DMS114 treated with DMSO at 0.1 percent for 48 hours (cell line): ENCODE data around the gene EPDR1.

Experiments used
- DNase-seq: peaks from one replicate; lab custom pipeline; 2025; ENCODE audit not compliant: unreplicated experiment; lab: John Stamatoyannopoulos, UW

EPDR1 gene

GRCh38 chr7:37973915-37974314 lies 53.5 kb downstream of the EPDR1 start:
- no peak for DNase-seq

GRCh38 chr7:37974711-37975110 lies 54.3 kb downstream of the EPDR1 start:
- DNase-seq, result no peak

- no peak for DNase-seq
Measured at GRCh38 chr7:37977243-37977642, 56.8 kb downstream of the EPDR1 start.

- DNase-seq, result no peak
Measured at GRCh38 chr7:37981664-37982063, 61.2 kb downstream of the EPDR1 start.

GRCh38 chr7:37982423-37982822 lies 62.0 kb downstream of the EPDR1 start:
- DNase-seq, result no peak

- DNase-seq, result no peak
Measured at GRCh38 chr7:37984750-37985390, 64.4 kb downstream of the EPDR1 start.

GRCh38 chr7:37986908-37987330 lies 66.5 kb downstream of the EPDR1 start:
- DNase-seq, result no peak

GRCh38 chr7:37987732-37988131 lies 67.3 kb downstream of the EPDR1 start:
- DNase-seq, result no peak

GRCh38 chr7:37988721-37989650 lies 68.5 kb downstream of the EPDR1 start:
- DNase-seq, result no peak

GRCh38 chr7:37990337-37990736 lies 69.9 kb downstream of the EPDR1 start:
- DNase-seq, result no peak

- DNase-seq, result no peak
Measured at GRCh38 chr7:37993060-37993501, 72.6 kb downstream of the EPDR1 start.

- DNase-seq, result no peak
Measured at GRCh38 chr7:37999673-38000072, 79.2 kb downstream of the EPDR1 start.

- no peak for DNase-seq
Measured at GRCh38 chr7:38000272-38000671, 79.8 kb downstream of the EPDR1 start.
